Right hindlimb (tissue), 1 donor: ENCODE data around the gene TNFSF13B.
"Not testable (repeated sequence)": the region's sequence is repeated elsewhere in the genome, so short reads cannot be mapped to it uniquely, and the experiment has no call there.

Experiments
- DNase-seq: peaks from one replicate; pipeline ENCODE4 v3.0.0-alpha.2; 2018

Gene TNFSF13B, protein sequence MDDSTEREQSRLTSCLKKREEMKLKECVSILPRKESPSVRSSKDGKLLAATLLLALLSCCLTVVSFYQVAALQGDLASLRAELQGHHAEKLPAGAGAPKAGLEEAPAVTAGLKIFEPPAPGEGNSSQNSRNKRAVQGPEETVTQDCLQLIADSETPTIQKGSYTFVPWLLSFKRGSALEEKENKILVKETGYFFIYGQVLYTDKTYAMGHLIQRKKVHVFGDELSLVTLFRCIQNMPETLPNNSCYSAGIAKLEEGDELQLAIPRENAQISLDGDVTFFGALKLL

DNA sequence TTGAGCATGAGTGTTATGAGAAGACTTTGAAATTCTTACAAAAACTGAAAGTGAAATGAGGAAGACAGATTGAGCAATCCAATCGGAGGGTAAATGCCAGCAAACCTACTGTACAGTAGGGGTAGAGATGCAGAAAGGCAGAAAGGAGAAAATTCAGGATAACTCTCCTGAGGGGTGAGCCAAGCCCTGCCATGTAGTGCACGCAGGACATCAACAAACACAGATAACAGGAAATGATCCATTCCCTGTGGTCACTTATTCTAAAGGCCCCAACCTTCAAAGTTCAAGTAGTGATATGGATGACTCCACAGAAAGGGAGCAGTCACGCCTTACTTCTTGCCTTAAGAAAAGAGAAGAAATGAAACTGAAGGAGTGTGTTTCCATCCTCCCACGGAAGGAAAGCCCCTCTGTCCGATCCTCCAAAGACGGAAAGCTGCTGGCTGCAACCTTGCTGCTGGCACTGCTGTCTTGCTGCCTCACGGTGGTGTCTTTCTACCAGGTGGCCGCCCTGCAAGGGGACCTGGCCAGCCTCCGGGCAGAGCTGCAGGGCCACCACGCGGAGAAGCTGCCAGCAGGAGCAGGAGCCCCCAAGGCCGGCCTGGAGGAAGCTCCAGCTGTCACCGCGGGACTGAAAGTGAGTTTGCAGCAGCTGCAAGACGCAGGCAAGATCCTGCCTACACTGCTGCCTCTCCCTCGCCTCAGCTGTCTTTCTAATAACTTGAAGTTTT, at the start of gene TNFSF13B:
Gene TNFSF13B (plus strand): TSS at position 118 of the 728 bp plus-strand sequence. CDS start 178 bp downstream, at position 296.
- peak; percentile 47 for DNase-seq

- DNase-seq, result no peak
Measured at GRCh38 chr13:108220041-108220440, 49.5 kb upstream of the TNFSF13B start.

DNA sequence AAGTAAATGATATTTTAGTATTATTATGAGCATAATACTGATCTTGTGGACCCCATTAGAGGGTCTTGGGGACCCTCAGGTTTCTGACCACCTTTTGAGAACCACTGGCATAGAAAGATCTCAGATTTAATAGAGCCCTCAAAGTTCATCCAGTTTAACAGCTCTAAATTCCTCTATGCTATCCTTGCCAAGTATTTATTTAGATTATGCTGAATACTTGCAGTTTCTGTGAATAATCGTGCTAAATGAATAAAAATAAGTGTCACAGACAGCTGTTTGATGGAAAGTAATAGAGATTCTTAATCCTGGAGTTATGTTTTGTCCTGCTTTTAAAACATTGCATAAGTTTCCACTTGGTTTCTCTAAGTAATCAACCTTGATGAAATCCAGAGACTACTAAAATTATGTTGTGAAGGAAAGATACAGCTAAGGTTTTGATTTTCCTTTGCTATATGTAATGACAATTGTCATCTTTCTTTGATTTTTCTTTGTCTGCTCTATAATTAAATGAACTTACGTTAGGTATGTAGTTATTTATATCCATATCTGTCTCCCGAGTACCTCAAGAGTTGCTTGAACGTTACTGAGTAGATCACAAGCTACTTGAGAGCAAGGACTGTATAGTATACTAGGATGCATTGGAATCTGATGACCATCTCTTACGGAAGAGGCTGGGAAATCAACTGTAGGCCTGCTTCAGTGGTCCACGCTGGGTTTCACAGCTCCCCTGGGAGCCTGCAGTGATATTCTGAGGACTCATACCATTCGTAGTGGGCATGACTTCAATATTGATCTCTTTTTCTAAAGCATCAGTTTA, 45.6 kb upstream of the TNFSF13B start:
- no peak for DNase-seq

GRCh38 chr13:108225440-108225839, 44.1 kb upstream of the TNFSF13B start:
- DNase-seq, result no peak

DNA sequence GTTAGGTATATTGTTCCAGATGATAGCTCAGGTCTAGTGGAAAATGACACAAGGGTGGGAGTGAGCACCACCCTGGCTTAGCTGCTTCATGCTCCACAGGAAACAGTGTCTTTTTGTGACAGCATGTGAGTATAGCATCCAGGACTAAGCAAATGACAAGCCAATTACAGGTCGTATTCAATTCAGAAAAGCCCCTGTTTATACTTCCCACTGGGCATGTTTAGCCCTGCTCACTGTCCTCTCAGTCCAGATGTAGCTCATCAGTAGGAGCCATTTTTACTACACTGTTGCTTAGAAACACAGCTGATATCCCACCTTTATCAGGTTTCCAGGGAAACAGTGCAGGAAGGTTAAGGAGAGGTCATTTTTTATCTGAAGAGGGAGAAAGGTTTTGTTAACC, 43.3 kb upstream of the TNFSF13B start:
- DNase-seq, result no peak

DNA sequence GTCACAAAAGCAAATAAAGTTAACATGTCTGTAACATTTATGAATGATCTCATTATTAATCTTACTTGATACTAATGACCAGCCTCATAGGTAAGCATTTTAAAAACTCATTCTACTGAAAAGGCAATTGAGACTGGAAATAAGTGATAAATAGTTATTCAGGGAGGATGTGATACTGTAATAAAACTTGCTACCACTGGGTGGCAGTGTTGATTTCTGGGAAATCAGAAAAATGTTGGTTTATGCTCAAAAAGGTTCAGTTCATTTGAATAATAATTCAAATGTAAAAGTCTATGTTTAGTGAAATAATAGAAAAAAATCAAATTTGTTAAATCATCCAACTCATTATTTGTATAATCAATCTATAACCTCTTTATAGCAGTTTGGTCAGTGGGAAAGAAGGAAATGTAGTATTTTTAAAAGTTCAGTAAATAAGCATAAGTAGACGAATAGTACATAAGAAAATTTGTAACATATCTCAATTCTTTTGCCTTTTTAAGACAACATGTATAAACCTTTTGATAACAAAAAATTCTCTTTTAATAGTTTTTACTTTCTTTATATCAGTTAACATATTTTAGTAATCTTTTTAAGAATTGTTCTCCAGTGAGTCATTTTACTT, 41.8 kb upstream of the TNFSF13B start:
- DNase-seq, result no peak

DNA sequence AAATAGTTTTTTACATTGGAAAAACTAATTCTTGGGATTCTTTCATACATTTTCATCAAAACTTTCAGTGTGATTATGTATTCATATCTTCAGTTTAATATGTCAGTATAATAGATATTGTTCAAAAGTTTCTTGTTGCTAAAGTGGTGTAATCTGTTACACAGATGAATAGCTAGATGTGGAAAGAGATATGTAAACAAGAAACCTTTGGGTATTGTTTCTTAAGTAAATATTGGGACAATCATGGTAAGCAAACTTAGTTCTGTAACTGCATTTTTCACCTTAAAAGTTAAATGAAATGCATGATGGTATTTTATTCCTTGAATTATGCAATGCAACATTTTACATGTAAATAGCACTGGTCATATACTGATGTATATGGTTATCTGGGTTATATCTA, 39.1 kb upstream of the TNFSF13B start:
- no peak for DNase-seq

GRCh38 chr13:108249150-108249549, 20.4 kb upstream of the TNFSF13B start:
- no peak for DNase-seq

DNA sequence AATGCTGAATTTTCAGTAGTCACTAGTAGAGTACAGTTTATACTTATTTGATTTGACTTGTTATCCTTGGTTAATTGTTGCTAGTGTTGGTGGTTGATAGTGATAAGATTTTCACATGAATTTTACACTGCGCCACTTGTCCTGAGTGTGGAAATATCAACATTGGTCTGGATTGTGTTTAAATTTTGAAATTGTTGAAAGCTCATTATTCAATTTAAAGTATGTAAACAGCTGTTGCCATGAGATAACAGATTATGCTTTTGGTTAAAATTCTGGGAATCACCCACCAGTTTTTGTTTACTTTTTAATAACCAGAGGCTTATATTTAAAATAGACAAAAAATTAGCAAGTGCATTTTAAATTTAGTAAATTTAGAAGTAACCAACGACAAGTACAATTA, 12.3 kb upstream of the TNFSF13B start:
- no peak for DNase-seq

DNA sequence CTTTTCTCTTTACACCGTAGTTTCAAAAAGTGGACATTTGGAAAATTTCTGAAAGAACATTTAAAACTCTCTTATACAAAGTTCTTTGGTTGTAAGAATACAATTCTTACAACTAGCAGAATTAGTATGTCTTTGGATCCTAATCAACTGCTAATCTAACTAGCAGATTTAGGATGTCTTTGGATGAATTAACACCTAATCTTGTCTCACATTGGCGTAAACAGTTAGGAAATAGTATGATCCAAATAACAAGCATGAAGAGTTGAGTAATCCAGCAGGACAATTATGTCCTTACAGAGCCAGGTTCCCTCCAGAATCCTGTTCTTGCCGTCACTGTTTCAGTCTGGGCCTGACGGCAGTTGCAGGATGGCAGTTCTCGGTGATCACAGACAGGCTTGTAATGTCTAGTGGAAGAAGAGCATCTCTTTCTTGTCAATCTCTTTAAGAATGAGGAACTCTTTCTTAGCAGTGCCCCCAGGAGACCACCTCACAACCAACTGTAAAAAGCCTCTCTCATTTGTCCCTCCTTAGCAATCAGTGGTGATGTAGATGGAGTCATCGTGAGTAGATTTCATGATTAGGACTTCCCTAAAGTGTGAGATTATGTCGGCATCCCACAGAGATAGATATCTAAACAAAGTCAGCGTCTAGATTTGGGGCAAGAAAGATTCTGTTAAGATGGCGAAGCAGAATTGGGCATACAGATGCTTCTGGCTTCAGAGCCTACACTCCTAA, 5.7 kb upstream of the TNFSF13B start:
- DNase-seq, result no peak

DNA sequence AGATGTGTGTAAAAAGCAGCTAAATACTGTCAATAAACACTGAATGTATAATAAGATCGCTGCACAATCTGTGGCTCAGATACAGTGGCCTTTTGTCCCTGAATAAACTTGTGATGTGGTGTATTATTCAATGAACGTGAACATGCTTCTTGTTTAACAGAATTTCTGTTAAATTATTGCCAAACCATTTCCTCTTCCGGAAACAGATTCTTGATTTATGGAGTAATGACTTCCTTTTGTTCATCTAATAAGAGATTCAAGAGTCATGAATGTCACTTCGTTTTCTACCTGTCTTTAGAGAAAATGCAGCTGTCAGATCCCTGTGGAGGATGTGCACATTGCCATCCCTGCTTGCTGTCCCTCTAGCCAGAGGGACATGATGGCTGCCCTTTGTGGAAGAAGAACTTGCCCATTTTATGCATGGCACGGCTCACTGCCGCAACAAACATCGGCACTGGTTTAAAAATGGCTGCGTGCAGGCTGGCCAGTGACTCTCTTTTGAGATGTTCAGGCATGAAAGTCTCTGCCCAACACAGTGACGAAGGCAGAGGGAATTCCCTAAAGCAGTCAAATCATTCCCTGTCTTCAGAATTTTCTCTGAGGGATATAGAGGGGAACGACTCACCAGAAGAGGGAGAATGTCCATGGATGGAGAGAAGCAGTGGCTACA, 3.1 kb upstream of the TNFSF13B start:
- DNase-seq, result no peak

GRCh38 chr13:108267347-108267746, 2.2 kb upstream of the TNFSF13B start:
- no peak for DNase-seq

GRCh38 chr13:108267855-108268254, 1.7 kb upstream of the TNFSF13B start:
- DNase-seq, result not testable (repeated sequence)

DNA sequence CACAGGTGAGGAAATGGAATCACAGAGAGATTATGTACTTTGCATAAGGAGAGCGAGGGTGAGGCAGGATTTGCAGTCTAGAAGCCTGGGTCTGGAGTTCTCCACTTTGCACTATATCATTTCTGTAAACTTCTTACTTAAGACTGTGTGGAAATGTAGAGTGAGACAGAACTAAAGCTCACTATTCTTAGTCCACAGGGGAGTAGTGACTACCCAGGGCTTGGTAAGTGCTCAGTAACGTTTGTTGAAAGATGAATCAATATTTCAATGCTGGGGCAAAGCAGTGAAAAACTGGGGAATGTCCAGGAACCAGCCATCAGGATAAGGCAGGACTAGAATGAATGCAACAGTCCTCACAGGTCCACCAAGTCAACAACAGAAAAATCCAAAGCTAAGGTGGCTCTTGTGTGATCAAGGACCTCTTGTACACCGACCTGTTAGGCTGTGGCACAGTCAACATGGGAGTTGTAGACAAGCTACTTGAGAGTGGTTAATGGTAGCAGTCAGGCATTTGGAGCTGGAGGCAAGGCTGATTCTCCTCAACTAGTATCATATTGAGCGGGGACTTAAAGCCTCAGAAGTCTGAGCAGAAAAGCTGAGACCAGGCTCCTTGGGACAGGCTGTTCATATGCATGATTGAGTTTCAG, 929 bp upstream of the TNFSF13B start:
- no peak for DNase-seq

GRCh38 chr13:108270442-108270841, 924 bp downstream of the TNFSF13B start:
- no peak for DNase-seq

GRCh38 chr13:108272333-108272732, 2.8 kb downstream of the TNFSF13B start:
- no peak for DNase-seq

DNA sequence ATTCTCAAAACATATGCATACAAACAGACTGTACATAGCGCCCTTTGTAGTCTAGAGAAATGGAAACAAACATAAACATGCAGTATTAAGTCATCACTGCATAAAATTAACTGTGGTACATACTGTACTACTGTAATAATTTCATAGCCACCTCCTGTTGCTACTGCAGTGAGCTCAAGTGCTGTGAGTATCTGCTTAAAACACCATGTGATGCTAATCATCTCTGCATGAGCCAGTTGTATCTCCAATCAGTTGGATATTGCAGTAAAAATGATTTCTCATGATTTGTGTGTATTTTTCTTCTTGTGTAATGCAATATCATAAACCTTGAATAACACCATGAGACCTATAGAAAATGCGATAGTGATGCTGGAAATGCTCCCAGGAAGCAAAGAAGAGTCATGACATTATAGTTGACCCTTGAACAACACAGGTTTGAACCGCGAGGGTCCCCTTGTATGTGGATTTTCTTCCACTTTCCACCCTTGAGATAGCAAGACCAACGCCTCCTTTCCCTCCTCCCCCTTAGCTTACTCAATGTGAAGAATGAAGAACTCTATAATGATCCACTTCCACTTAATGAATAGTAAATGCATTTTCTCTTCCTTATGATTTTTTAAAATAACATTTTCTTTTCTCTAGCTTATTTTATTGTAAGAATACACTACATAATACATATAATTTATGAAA, 4.1 kb downstream of the TNFSF13B start:
- no peak for DNase-seq

DNA sequence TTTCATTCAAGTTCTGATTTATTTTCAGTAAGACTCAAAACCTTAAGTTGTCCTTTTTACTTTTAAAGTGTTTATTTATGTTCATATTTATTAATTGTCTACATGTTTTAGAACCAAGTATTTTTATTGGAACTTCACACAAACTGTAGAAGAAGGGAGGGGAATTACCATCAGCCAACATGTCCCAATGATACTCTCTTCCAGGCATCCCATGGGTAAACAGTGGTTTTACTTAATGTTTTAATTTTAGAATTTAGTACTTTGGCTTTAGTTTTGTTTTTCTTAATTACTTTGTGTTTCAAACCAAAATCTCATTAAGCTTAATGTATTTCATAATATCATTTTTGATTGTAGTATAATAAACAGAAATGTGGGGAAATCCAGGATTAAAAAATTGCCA, 5.2 kb downstream of the TNFSF13B start:
- DNase-seq, result no peak

DNA sequence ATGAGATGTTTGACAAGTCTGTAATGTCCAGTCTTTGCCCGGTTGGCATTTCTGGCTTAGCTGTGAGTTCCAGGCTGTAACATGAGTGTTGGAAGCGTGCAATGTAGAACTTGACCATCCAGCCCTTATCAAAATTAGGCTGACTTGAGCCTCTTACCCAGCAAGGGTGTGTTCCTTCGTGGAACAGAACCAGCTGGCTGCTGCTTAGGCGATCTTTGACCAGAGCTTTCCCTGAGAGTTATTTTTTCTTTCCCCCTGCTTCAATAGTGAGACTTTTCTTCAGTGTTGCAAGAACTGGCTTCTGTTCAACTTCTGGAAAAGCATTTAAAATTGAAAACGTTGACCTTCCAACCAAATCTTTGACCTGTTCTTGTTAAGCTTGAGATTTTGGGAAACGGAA, 6.5 kb downstream of the TNFSF13B start:
- DNase-seq, result no peak

DNA sequence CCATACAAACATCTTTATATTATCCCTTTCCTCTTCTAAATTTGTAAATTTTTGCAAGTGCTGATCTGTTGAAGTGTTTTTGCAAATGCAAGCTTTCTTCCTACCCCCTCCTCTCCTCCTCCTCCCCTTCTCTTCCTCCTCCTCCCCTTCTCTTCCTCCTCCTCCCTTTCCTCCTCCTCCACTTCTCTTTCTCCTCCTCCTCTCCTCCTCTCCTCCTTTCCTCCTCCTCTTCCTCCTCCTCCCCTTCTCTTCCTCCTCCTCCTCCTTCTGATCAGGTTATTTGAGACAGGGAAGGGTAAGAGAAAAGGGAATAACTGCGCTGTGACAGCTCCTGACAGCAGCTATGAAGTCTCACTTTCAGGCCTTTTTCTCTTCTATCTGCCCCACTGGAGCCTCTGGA, 8.9 kb downstream of the TNFSF13B start:
- DNase-seq, result no peak

DNA sequence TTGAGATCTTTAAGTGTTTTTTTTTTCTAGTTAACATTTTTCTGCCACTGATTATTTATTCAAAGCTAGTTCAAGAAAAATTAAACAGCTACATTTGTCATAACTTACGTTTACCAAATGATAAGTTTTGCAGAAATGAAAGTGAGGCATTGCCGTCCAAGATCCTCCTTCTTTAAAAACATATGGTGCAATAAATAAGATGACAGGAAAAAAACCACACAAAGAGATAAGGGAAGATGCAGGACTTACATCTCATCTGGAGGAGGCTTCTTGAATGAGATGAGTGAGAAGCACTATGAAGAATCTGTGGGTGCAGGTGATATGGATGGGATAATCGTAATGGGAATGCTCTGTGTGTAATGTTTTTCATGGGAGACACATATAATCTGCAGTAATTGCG, 12.4 kb downstream of the TNFSF13B start:
- DNase-seq, result no peak
